Progenitor cell of endocrine pancreas (in vitro differentiated cells): ENCODE data around the gene ZGPAT. TPM values are rescaled to one million over a fixed set of nuclear protein-coding genes. Genes with fewer than 3 reads are reported as not detected.

ENCODE experiments used
- DNase-seq: peaks from one replicate; pipeline ENCODE4 v3.0.0; 2021; ENCODE audit warnings: low spot score; ENCODE audit not compliant: unreplicated experiment
- H3K27ac Mint-ChIP-seq: 2 replicates; pipeline ENCODE4 v1.8.0; 2021; ENCODE audit warnings: mild to moderate bottlenecking, moderate library complexity, mixed read lengths
- H3K27me3 Mint-ChIP-seq: 2 replicates; pipeline ENCODE4 v1.8.0; 2021; ENCODE audit warnings: mixed read lengths
- H3K36me3 Mint-ChIP-seq: 2 replicates; pipeline ENCODE4 v1.8.0; 2022; ENCODE audit warnings: mixed read lengths; ENCODE audit not compliant: insufficient read depth
- H3K4me1 Mint-ChIP-seq: 2 replicates; pipeline ENCODE4 v1.8.0; 2021; ENCODE audit warnings: low read depth, mixed read lengths
- H3K4me3 Mint-ChIP-seq: 2 replicates; pipeline ENCODE4 v1.8.0; 2021; ENCODE audit warnings: low read depth, mild to moderate bottlenecking, moderate library complexity, mixed read lengths
- H3K9me3 Mint-ChIP-seq: 2 replicates; pipeline ENCODE4 v1.8.0; 2021; ENCODE audit warnings: low read depth, mixed read lengths
- total RNA-seq: library from RNA; stranded (reverse); gene quantifications from 2 replicates; pipeline ENCODE4 v1.2.1, GENCODE V29; 2021
- TF ChIP-seq, protein P1 (sequence below): fragments of 200-600 bp; sonication (generic); IDR thresholded peaks from one replicate; pipeline ENCODE4 v1.5.0; 2021; ENCODE audit warnings: antibody characterized with exemption, mild to moderate bottlenecking; ENCODE audit not compliant: unreplicated experiment

ZGPAT gene
- total RNA-seq, 1 donor from 2014 or later: 38.5 TPM

DNA sequence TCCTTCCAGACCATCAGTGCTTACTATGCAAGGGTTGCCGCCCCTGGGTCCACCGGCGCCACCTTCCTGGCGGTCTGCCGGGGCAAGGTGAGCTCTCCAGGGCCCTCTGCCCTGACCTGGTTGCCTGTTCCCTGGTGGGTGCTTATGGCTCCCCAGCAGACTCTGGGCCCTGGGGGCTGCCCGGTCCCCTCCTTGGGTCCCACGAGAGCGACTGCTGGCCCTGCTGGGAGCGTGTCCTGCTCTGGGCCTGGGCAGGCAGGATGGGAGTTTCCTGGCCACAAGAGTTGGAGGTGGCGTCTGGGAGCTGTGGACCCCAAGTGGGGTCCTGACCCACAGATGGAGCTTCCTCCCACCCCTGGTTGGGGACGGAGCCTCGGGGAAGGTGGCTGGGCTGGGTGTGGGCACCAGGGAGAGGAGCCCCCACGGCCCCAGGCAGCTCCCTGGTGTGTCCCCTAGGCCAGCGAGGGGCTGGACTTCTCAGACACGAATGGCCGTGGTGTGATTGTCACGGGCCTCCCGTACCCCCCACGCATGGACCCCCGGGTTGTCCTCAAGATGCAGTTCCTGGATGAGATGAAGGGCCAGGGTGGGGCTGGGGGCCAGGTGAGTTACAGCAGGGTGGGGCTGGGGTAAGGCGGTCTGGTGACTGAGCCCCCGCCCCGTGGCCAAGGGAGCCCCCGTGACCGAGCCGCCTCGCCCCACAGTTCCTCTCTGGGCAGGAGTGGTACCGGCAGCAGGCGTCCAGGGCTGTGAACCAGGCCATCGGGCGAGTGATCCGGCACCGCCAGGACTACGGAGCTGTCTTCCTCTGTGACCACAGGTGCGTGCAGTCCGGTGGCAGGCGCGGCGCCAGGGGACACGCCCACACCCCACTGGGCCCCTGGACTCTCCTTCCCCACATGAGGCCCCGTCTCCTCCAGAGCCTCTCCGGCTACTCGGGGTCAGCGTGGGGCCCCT, 18.5 kb upstream of the ZGPAT start:
- H3K27me3 Mint-ChIP-seq: no peaks in the 10 kb centered on the region
- no peaks in the 10 kb centered on the region for H3K9me3 Mint-ChIP-seq
- peaks cover 2% of the 10 kb centered on the region for H3K36me3 Mint-ChIP-seq
- no peak overlapping the region for H3K27ac Mint-ChIP-seq
- no peaks in the 10 kb centered on the region for H3K4me1 Mint-ChIP-seq
- TF ChIP-seq, protein P1, sequence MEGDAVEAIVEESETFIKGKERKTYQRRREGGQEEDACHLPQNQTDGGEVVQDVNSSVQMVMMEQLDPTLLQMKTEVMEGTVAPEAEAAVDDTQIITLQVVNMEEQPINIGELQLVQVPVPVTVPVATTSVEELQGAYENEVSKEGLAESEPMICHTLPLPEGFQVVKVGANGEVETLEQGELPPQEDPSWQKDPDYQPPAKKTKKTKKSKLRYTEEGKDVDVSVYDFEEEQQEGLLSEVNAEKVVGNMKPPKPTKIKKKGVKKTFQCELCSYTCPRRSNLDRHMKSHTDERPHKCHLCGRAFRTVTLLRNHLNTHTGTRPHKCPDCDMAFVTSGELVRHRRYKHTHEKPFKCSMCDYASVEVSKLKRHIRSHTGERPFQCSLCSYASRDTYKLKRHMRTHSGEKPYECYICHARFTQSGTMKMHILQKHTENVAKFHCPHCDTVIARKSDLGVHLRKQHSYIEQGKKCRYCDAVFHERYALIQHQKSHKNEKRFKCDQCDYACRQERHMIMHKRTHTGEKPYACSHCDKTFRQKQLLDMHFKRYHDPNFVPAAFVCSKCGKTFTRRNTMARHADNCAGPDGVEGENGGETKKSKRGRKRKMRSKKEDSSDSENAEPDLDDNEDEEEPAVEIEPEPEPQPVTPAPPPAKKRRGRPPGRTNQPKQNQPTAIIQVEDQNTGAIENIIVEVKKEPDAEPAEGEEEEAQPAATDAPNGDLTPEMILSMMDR: no peak
- DNase-seq: no peak
- no peak overlapping the region for H3K4me3 Mint-ChIP-seq

GRCh38 chr20:63690003-63690897, 17.6 kb upstream of the ZGPAT start:
- H3K36me3 Mint-ChIP-seq: peaks cover 2% of the 10 kb centered on the region

DNA sequence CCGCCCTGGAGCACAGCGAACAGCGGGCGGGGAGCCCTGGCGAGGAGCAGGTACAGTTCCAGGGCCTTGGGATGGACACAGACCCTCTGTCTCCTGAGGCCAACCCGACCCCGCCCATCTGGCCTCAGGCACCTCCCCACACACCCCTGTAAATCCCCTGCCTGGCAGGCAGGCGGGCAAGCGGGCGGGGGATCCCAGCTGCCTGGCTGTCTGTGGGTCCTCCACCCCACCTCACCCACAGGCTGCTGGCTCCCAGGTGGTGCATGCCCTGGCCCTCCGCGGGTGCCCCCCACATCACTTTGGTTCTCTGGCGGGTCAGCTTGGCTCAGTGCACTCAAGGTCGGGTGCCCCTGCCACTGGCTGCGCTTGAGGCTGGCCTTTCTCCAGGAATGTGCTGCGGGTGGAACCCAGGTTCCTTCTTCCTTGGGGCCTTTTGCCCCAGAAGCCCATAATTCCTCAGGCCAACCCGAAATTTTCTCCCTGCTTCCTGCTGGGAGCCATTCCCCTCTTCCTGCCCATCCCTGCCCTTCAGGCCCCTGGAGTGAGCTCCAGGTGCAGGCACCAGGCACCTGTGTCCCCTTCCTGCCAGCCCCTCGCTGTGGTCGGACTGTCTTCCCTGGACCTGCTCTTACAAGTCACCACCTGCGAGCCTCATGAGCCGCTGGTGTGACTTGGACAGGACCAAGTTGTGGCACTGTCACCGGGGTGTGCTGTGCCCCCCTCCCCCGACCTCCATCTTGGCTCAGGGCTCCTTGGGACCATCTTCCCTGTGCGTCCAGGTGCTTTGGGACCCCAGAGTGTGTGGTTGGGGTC, 16.7 kb upstream of the ZGPAT start:
- TF ChIP-seq, protein P1: no peak
- Mint-ChIP-seq H3K27ac (no peak overlapping the region), H3K27me3 (no peaks in the 10 kb centered on the region), H3K4me1 (no peaks in the 10 kb centered on the region), H3K4me3 (no peak overlapping the region), H3K9me3 (no peaks in the 10 kb centered on the region), H3K36me3 (peaks cover 2% of the 10 kb centered on the region)
- no peak for DNase-seq

More at GRCh38 chr20:63690003-63690897, 17.6 kb upstream of the ZGPAT start:
- no peak for DNase-seq
- Mint-ChIP-seq H3K4me1 (no peaks in the 10 kb centered on the region), H3K27ac (no peak overlapping the region), H3K9me3 (no peaks in the 10 kb centered on the region), H3K4me3 (no peak overlapping the region), H3K27me3 (no peaks in the 10 kb centered on the region)
- TF ChIP-seq, protein P1: no peak

DNA sequence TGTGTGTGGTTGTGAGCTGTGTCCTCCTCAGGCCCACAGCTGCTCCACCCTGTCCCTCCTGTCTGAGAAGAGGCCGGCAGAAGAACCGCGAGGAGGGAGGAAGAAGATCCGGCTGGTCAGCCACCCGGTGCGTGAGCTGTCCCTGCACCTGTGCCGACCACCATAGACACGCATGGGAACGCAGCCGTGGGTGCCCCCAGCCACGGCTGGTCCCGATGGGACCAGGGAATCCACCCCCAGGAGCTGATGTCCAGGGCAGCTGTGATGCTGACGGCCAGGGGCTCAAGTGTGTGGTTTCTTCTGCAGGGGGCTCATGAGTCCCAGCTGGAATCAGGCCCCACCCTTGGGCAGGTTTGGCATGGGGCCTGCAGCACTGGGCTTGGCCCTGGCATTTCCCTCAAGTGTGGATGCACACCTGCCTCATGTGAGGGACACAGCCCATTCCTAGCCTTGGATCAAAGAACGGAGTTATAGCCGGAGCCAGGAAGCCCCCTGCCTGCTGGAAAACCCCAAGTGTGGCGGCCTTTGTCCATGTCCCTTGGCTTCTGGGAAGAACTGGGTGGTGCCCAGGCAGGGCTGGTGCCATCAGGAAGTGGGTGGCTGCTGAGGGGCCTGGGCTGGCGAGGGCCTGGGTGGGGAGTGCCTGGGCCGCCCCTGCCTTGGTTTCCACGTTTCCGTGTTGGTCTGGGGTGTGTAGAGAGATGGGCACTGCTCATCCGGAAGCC, 16.0 kb upstream of the ZGPAT start:
- Mint-ChIP-seq H3K9me3 (no peaks in the 10 kb centered on the region), H3K4me1 (no peaks in the 10 kb centered on the region), H3K36me3 (peaks cover 2% of the 10 kb centered on the region), H3K4me3 (no peak overlapping the region), H3K27me3 (no peaks in the 10 kb centered on the region), H3K27ac (peak overlapping the region; percentile 52)
- no peak for DNase-seq
- TF ChIP-seq, protein P1: no peak
